HuH-7 (cell line): ENCODE results near the gene ATXN1.

ENCODE experiments used
- DNase-seq: peaks from one replicate; pipeline ENCODE4 v3.0.0; 2011; ENCODE audit warnings: low spot score

Gene ATXN1

GRCh38 chr6:16305246-16305725 lies 456.0 kb downstream of the ATXN1 start:
- DNase-seq: no peak

- no peak for DNase-seq
These were observed 458.3 kb downstream of the ATXN1 start for GRCh38 chr6:16302721-16303552.

- no peak for DNase-seq
These were observed 459.7 kb downstream of the ATXN1 start for GRCh38 chr6:16301511-16301910.

- DNase-seq: no peak
These were observed 461.4 kb downstream of the ATXN1 start for GRCh38 chr6:16299861-16300260.

GRCh38 chr6:16296061-16296670 lies 465.1 kb downstream of the ATXN1 start:
- no peak for DNase-seq

GRCh38 chr6:16295471-16295870 lies 465.8 kb downstream of the ATXN1 start:
- DNase-seq: no peak

GRCh38 chr6:16295060-16295459 lies 466.2 kb downstream of the ATXN1 start:
- no peak for DNase-seq

GRCh38 chr6:16294371-16294770 lies 466.9 kb downstream of the ATXN1 start:
- no peak for DNase-seq

- no peak for DNase-seq
These were observed 468.3 kb downstream of the ATXN1 start for GRCh38 chr6:16292942-16293341.

- no peak for DNase-seq
These were observed 468.8 kb downstream of the ATXN1 start for GRCh38 chr6:16292432-16292831.

- no peak for DNase-seq
These were observed 469.5 kb downstream of the ATXN1 start for GRCh38 chr6:16291739-16292138.

GRCh38 chr6:16288163-16288562 lies 473.1 kb downstream of the ATXN1 start:
- no peak for DNase-seq

- peak; percentile 80 for DNase-seq
These were observed 475.1 kb downstream of the ATXN1 start for GRCh38 chr6:16286151-16286522.

GRCh38 chr6:16285467-16286150 lies 475.7 kb downstream of the ATXN1 start:
- no peak for DNase-seq

GRCh38 chr6:16284472-16284871 lies 476.8 kb downstream of the ATXN1 start:
- DNase-seq: no peak

GRCh38 chr6:16282370-16282769 lies 478.9 kb downstream of the ATXN1 start:
- DNase-seq: no peak

GRCh38 chr6:16279243-16279642 lies 482.0 kb downstream of the ATXN1 start:
- DNase-seq: no peak

- no peak for DNase-seq
These were observed 482.5 kb downstream of the ATXN1 start for GRCh38 chr6:16278750-16279149.

- no peak for DNase-seq
These were observed 483.1 kb downstream of the ATXN1 start for GRCh38 chr6:16278048-16278724.

- DNase-seq: peak; percentile 68
These were observed 483.9 kb downstream of the ATXN1 start for GRCh38 chr6:16277101-16277981.

- DNase-seq: no peak
These were observed 486.2 kb downstream of the ATXN1 start for GRCh38 chr6:16274885-16275589.
